HL-60 (cell line): ENCODE results near the gene ATP5F1E.

Experiments used
- DNase-seq, 2 experiments: peaks; one replicate each; pipeline ENCODE4 v3.0.0-alpha.2; 2010 to 2020; ENCODE audit warnings: low read depth in 1 of 2, low spot score in 1 of 2
- H3K27ac ChIP-seq: fragments of 250-450 bp; sonication (Bioruptor Pico); replicated peaks from 2 replicates; pipeline ENCODE4 v1.5.1; 2020; ENCODE audit warnings: mild to moderate bottlenecking, moderate library complexity
- H3K27me3 ChIP-seq: fragments of 250-450 bp; sonication (Bioruptor Pico); 2 replicates; pipeline ENCODE4 v1.5.1; 2021; ENCODE audit warnings: mild to moderate bottlenecking, moderate library complexity; ENCODE audit not compliant: insufficient read depth, poor library complexity, severe bottlenecking
- H3K4me3 ChIP-seq: replicated peaks from 2 replicates; pipeline ENCODE4 v1.5.1; 2011; ENCODE audit warnings: mild to moderate bottlenecking, control low read depth, low read length; ENCODE audit not compliant: insufficient read depth
- GABPA ChIP-seq: IDR thresholded peaks from 2 replicates; pipeline ENCODE4 v1.6.1; 2012; ENCODE audit warnings: low read depth
- POLR2AphosphoS5 ChIP-seq: IDR thresholded peaks from 2 replicates; pipeline ENCODE4 v1.6.1; 2012; ENCODE audit warnings: low read depth
- SPI1 ChIP-seq: IDR thresholded peaks from 2 replicates; pipeline ENCODE4 v1.6.1; 2012; ENCODE audit warnings: low read depth, mild to moderate bottlenecking, borderline replicate concordance
- TF ChIP-seq, protein P1 (sequence below): IDR thresholded peaks from one replicate; pipeline ENCODE4 v1.5.1; 2011; ENCODE audit warnings: low read length, control low read depth, inconsistent platforms; ENCODE audit not compliant: insufficient read depth
- TF ChIP-seq, protein P2 (sequence below): IDR thresholded peaks from 2 replicates; pipeline ENCODE4 v1.6.1; 2012; ENCODE audit warnings: low read depth; ENCODE audit not compliant: insufficient replicate concordance

ATP5F1E gene

DNA sequence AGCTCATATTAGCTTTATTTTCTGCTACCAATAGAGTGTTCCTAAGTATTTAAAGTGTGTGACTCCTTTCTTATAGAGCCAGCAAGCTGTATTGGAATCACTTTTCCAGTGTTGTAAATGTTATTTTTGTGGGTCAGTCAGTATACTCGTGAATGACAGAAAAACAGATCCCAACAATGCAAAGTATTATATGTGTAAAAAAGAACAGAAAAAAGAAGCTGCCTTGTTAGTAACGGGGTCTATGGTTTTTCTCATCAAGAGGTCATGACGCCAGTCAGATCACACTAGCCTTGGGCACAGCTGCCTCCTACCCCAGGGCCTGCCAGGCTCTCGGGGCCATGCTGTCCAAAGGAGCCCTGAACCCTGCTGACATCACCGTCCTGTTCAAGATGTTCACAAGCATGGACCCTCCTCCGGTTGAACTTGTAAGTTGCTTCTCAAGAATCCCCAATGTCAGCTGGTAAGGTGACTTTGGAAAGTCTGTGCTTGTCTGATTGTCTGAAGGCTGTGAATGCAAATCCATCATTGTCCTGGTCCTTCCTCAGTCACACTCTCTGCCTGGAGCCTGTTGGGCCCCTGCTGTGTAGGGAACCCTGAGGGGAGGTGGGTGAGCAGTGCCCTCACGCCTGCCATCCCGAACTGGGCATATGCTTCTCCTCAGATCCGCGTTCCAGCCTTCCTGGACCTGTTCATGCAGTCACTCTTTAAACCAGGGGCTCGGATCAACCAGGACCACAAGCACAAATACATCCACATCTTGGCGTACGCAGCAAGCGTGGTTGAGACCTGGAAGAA lies 41.3 kb downstream of the ATP5F1E start:
- H3K4me3 ChIP-seq = no peak overlapping the region
- no peak for DNase-seq
- no peaks in the 10 kb centered on the region for H3K27me3 ChIP-seq
- TF ChIP-seq GABPA (no peak), POLR2AphosphoS5 (no peak), SPI1 (no peak)
- TF ChIP-seq, protein P1, sequence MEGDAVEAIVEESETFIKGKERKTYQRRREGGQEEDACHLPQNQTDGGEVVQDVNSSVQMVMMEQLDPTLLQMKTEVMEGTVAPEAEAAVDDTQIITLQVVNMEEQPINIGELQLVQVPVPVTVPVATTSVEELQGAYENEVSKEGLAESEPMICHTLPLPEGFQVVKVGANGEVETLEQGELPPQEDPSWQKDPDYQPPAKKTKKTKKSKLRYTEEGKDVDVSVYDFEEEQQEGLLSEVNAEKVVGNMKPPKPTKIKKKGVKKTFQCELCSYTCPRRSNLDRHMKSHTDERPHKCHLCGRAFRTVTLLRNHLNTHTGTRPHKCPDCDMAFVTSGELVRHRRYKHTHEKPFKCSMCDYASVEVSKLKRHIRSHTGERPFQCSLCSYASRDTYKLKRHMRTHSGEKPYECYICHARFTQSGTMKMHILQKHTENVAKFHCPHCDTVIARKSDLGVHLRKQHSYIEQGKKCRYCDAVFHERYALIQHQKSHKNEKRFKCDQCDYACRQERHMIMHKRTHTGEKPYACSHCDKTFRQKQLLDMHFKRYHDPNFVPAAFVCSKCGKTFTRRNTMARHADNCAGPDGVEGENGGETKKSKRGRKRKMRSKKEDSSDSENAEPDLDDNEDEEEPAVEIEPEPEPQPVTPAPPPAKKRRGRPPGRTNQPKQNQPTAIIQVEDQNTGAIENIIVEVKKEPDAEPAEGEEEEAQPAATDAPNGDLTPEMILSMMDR = no peak
- TF ChIP-seq, protein P2, sequence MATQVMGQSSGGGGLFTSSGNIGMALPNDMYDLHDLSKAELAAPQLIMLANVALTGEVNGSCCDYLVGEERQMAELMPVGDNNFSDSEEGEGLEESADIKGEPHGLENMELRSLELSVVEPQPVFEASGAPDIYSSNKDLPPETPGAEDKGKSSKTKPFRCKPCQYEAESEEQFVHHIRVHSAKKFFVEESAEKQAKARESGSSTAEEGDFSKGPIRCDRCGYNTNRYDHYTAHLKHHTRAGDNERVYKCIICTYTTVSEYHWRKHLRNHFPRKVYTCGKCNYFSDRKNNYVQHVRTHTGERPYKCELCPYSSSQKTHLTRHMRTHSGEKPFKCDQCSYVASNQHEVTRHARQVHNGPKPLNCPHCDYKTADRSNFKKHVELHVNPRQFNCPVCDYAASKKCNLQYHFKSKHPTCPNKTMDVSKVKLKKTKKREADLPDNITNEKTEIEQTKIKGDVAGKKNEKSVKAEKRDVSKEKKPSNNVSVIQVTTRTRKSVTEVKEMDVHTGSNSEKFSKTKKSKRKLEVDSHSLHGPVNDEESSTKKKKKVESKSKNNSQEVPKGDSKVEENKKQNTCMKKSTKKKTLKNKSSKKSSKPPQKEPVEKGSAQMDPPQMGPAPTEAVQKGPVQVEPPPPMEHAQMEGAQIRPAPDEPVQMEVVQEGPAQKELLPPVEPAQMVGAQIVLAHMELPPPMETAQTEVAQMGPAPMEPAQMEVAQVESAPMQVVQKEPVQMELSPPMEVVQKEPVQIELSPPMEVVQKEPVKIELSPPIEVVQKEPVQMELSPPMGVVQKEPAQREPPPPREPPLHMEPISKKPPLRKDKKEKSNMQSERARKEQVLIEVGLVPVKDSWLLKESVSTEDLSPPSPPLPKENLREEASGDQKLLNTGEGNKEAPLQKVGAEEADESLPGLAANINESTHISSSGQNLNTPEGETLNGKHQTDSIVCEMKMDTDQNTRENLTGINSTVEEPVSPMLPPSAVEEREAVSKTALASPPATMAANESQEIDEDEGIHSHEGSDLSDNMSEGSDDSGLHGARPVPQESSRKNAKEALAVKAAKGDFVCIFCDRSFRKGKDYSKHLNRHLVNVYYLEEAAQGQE = no peak
- H3K27ac ChIP-seq = no peak overlapping the region

DNA sequence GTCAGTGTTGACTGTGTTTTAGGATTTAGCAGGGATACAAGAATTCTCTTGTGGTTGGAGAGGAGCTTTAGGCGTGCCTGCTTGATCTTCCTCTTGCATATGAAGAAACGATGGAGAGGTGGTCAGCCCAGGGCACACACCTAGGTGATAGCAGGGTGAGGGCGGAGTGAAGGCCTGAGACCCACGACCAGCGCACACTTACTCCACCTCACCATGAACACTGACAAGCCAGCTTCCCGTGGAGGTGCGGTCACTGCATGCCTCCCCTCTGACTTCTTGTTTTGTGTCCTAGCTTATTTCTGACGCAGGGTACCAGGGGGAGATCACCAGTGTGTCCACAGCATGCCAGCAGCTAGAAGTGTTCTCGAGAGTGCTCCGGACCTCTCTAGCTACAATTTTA lies 42.9 kb downstream of the ATP5F1E start:
- TF ChIP-seq, protein P1 = no peak
- no peak for TF ChIP-seq SPI1
- TF ChIP-seq POLR2AphosphoS5 = no peak
- no peak overlapping the region for H3K27ac ChIP-seq
- DNase-seq = no peak
- no peaks in the 10 kb centered on the region for H3K27me3 ChIP-seq
- no peak overlapping the region for H3K4me3 ChIP-seq

DNA sequence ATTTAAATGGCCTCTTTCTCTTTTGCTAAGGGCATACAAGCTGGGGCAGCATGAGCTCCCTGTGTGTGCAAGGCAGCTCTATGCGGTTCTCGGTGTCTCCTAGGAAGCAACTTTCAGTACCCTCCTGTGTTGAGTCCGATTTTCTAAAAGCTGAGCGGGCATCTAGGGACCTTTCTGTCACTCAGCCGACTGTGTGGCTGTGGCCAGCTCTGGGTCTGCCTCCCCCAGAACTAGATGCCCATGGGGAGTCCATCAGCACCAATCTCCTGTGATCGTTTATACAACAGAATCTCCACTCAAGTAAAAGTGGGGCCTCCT lies 43.6 kb downstream of the ATP5F1E start:
- Histone ChIP-seq H3K27ac (no peak overlapping the region), H3K27me3 (no peaks in the 10 kb centered on the region), H3K4me3 (no peak overlapping the region)
- no peak for DNase-seq
- TF ChIP-seq, protein P1 = no peak

DNA sequence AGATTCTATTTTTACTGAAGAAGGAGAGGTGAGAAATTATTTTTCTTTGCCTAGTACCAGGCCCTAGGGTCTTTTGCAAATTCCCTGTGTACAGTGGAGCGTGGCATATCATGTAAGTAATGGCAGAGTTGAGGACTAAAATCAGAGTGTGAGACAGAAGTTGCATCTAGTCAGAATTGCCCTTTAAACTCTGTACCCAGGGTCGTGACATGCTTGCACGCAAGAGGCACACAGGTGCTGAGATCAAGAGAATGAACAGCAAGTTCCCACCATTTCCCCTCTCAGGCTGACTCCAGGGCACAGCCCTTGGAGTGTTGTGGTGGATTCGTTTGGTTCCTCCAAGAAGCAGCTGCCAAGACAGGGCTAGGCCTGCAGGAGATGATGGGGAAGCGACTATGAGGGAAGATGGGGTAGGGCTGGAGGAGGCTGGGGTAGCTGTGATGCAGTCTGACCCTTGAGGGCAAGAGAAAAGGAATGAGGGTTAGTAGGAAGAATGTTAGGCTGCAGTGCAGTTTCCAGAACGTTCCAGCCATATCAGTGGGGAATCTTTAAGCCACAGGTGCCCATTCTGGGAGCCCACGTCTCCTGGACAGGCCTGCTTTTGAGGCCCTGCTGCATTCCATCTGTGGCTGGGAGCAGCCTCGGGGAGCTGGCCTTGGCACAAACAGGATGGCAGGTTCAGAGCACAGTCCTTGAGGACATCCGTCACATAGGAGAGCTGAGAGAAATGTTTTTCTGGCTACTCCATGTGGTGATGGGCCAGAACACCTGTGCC lies 44.2 kb downstream of the ATP5F1E start:
- DNase-seq = no peak
- no peaks in the 10 kb centered on the region for H3K27me3 ChIP-seq
- no peak overlapping the region for H3K4me3 ChIP-seq
- TF ChIP-seq POLR2AphosphoS5 = no peak
- no peak for TF ChIP-seq GABPA
- no peak for TF ChIP-seq SPI1
- TF ChIP-seq, protein P2 = no peak
- TF ChIP-seq, protein P1 = no peak
- no peak overlapping the region for H3K27ac ChIP-seq
